Smooth muscle cell (in vitro differentiated cells): ENCODE data around the gene SLC1A5. TPM values are rescaled to one million over a fixed set of nuclear protein-coding genes. Genes with fewer than 3 reads are reported as not detected.

ENCODE experiments used
- DNase-seq: peaks from one replicate; lab custom pipeline; 2025; ENCODE audit not compliant: unreplicated experiment; lab: John Stamatoyannopoulos, UW
- H2AFZ ChIP-seq: fragments of 200-600 bp; sonication (generic); 2 replicates; pipeline ENCODE4 v1.6.0; 2016; ENCODE audit warnings: antibody characterized with exemption, low read depth, mild to moderate bottlenecking
- H3F3A ChIP-seq: fragments of 200-600 bp; sonication (generic); 2 replicates; pipeline ENCODE4 v1.6.0; 2017; ENCODE audit warnings: antibody characterized with exemption, low read depth
- H3K27ac ChIP-seq: fragments of 200-600 bp; sonication (generic); 2 replicates; pipeline ENCODE4 v1.5.1; 2016; ENCODE audit warnings: low read depth, mild to moderate bottlenecking
- H3K27me3 ChIP-seq: fragments of 200-600 bp; sonication (generic); 2 replicates; pipeline ENCODE4 v1.6.1; 2016; ENCODE audit warnings: low read depth, mild to moderate bottlenecking
- H3K36me3 ChIP-seq: fragments of 200-600 bp; sonication (generic); 2 replicates; pipeline ENCODE4 v1.5.1; 2016; ENCODE audit warnings: low read depth
- H3K4me1 ChIP-seq: fragments of 200-600 bp; sonication (generic); 2 replicates; pipeline ENCODE4 v1.5.1; 2016; ENCODE audit warnings: low read depth
- H3K4me2 ChIP-seq: fragments of 200-600 bp; sonication (generic); 2 replicates; pipeline ENCODE4 v1.6.0; 2016; ENCODE audit warnings: mild to moderate bottlenecking
- H3K4me3 ChIP-seq: fragments of 200-600 bp; sonication (generic); 2 replicates; pipeline ENCODE4 v1.5.1; 2016; ENCODE audit warnings: mild to moderate bottlenecking
- H3K79me2 ChIP-seq: fragments of 200-600 bp; sonication (generic); 2 replicates; pipeline ENCODE4 v1.6.0; 2016; ENCODE audit warnings: low read depth, mild to moderate bottlenecking
- H3K9ac ChIP-seq: fragments of 200-600 bp; sonication (generic); 2 replicates; pipeline ENCODE4 v1.6.0; 2016; ENCODE audit warnings: low read depth
- H3K9me3 ChIP-seq: fragments of 200-600 bp; sonication (generic); replicated peaks from 2 replicates; pipeline ENCODE4 v1.5.1; 2016; ENCODE audit warnings: low read depth
- H4K20me1 ChIP-seq: fragments of 200-600 bp; sonication (generic); 2 replicates; pipeline ENCODE4 v1.6.0; 2016; ENCODE audit warnings: low read depth
- CTCF ChIP-seq: fragments of 200-600 bp; sonication (generic); IDR thresholded peaks from 2 replicates; pipeline ENCODE4 v1.5.1; 2017; ENCODE audit warnings: borderline replicate concordance, mild to moderate bottlenecking, antibody characterized with exemption; ENCODE audit not compliant: insufficient read depth, poor library complexity, severe bottlenecking
- WGBS: methylation state at CpG from one replicate; pipeline ENCODE4 v1.1.7; 2016; ENCODE audit warnings: low lambda C conversion rate; 5-methylcytosine and 5-hydroxymethylcytosine counted together
- polyA plus RNA-seq: library from polyadenylated mRNA; unstranded; fragments of >200 nt; fragmentation: Nextera tagmentation; extraction: Ambion mirVana; gene quantifications from 2 replicates; pipeline ENCODE4 v1.2.1, GENCODE V29; 2016
- total RNA-seq: library from RNA; depleted of rRNA; stranded (reverse); fragments of >200 nt; gene quantifications from 2 replicates; pipeline ENCODE4 v1.2.3, GENCODE V29; 2014

SLC1A5 gene
- total and polyA plus RNA-seq, 2 experiments from 2014 or later: 101 to 231 TPM

DNA sequence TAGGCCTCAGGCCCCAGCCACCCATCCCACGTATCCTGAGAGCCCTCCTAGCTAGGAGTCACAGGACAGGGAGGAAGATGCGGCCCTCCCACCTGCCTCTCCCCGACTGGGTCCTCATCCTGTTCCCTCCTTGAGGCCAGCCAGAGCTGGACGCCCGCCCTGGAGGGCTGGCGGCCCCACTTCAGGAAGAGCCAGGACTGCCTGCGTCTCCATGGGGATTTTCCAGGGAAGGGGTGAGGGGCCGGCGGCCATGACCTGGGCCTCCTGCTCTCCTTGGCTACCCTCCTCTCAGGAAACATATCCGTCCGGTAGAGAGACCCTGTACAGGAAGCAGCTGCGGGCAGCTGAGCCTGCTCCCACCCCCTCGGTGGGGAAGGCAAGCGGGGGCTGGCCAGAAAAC, 60.2 kb downstream of the SLC1A5 start:
- no peaks in the 10 kb centered on the region for H3K4me1 ChIP-seq
- no peak overlapping the region for H2AFZ ChIP-seq
- WGBS: 94% methylated on average over 14 of the region's 14 CpGs
- no peaks in the 10 kb centered on the region for H3K9me3 ChIP-seq
- H3K79me2 ChIP-seq: no peaks in the 10 kb centered on the region
- no peaks in the 10 kb centered on the region for H3K36me3 ChIP-seq
- peaks cover 80% of the 10 kb centered on the region for H4K20me1 ChIP-seq
- no peaks in the 10 kb centered on the region for H3K27me3 ChIP-seq
- H3F3A ChIP-seq: no peaks in the 10 kb centered on the region
- no peak for TF ChIP-seq CTCF
- no peak overlapping the region for H3K9ac ChIP-seq
- no peak overlapping the region for H3K4me3 ChIP-seq
- DNase-seq: no peak
- H3K4me2 ChIP-seq: no peak overlapping the region
- no peak overlapping the region for H3K27ac ChIP-seq

DNA sequence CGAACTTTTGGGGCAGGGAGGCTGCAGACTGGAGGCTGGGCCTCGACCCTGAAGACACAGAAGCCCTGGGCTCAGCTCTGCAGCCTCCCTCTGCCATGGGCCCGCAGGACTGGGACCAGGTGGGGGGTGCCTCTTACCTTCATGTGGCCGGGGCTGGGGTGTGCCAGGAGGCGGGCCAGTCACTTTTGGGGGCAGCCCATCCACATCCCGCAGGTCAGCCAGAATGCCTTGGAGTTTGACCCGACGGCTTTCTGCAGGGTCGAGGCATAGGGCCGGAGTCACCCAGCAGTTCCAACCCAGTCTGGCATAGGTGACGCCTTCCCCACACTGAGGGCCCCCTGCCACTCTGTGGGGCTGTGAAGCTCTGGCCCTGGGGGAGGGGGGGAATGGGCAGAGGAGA, 60.6 kb downstream of the SLC1A5 start:
- no peak for DNase-seq
- Histone ChIP-seq H3K4me1 (no peaks in the 10 kb centered on the region), H2AFZ (no peak overlapping the region), H3K36me3 (no peaks in the 10 kb centered on the region), H3K4me3 (no peak overlapping the region), H3K27me3 (no peaks in the 10 kb centered on the region), H3K27ac (no peak overlapping the region), H3K79me2 (no peaks in the 10 kb centered on the region), H3K4me2 (no peak overlapping the region), H3K9me3 (no peaks in the 10 kb centered on the region), H4K20me1 (peaks cover 78% of the 10 kb centered on the region), H3K9ac (no peak overlapping the region), H3F3A (no peaks in the 10 kb centered on the region)
- no peak for TF ChIP-seq CTCF
- whole genome bisulfite sequencing: 98% methylated on average over 11 of the region's 11 CpGs

GRCh38 chr19:46726971-46727501, 61.4 kb downstream of the SLC1A5 start:
- H3K36me3 ChIP-seq: no peaks in the 10 kb centered on the region
- H3F3A ChIP-seq: no peaks in the 10 kb centered on the region
- no peaks in the 10 kb centered on the region for H3K79me2 ChIP-seq
- no peak for TF ChIP-seq CTCF
- H2AFZ ChIP-seq: no peak overlapping the region
- H3K9ac ChIP-seq: no peak overlapping the region
- H4K20me1 ChIP-seq: peaks cover 71% of the 10 kb centered on the region
- no peaks in the 10 kb centered on the region for H3K27me3 ChIP-seq
- no peaks in the 10 kb centered on the region for H3K4me1 ChIP-seq
- 93% methylated on average over 14 of the region's 14 CpGs for WGBS
- H3K4me2 ChIP-seq: no peak overlapping the region
- DNase-seq: no peak
- no peak overlapping the region for H3K4me3 ChIP-seq
- H3K9me3 ChIP-seq: no peaks in the 10 kb centered on the region
- H3K27ac ChIP-seq: no peak overlapping the region

- DNase-seq: no peak
- no peaks in the 10 kb centered on the region for H3K4me1 ChIP-seq
- H3K9me3 ChIP-seq: no peaks in the 10 kb centered on the region
- H3F3A ChIP-seq: no peaks in the 10 kb centered on the region
- no peak overlapping the region for H2AFZ ChIP-seq
- H3K9ac ChIP-seq: no peak overlapping the region
- no peak overlapping the region for H3K27ac ChIP-seq
- H3K4me3 ChIP-seq: no peak overlapping the region
- no peaks in the 10 kb centered on the region for H3K27me3 ChIP-seq
- no peaks in the 10 kb centered on the region for H3K79me2 ChIP-seq
- no peak overlapping the region for H3K4me2 ChIP-seq
- 98% methylated on average over 10 of the region's 10 CpGs for WGBS
- no peak for TF ChIP-seq CTCF
- H4K20me1 ChIP-seq: peaks cover 66% of the 10 kb centered on the region
- H3K36me3 ChIP-seq: no peaks in the 10 kb centered on the region
Measured at GRCh38 chr19:46726551-46726950, 61.8 kb downstream of the SLC1A5 start.
